Activated naive CD4-positive, alpha-beta T cell treated with anti-CD3 and anti-CD28 coated beads for 36 hours (primary cell): ENCODE results near the gene C19orf12. TPM values are rescaled to one million over a fixed set of nuclear protein-coding genes. Genes with fewer than 3 reads are reported as not detected.

Source experiments
- CTCF ChIA-PET: fragments of 350-600 bp; sonication (Branson Sonifier 250); formaldehyde crosslinking; loops from one replicate; lab custom pipeline; 2021; ENCODE audit warnings: antibody characterized with exemption; lab: Charles Lee
- DNase-seq: peaks from one replicate; pipeline ENCODE4 v3.0.0-alpha.2; 2020
- H3K27ac Mint-ChIP-seq: one replicate; pipeline ENCODE4 v1.8.0; 2021; ENCODE audit warnings: mild to moderate bottlenecking, mixed read lengths
- H3K27me3 Mint-ChIP-seq: one replicate; pipeline ENCODE4 v1.8.0; 2021; ENCODE audit warnings: low read depth, mixed read lengths
- H3K36me3 Mint-ChIP-seq: one replicate; pipeline ENCODE4 v1.8.0; 2021; ENCODE audit warnings: low read depth, mixed read lengths
- H3K4me1 Mint-ChIP-seq: one replicate; pipeline ENCODE4 v1.8.0; 2021; ENCODE audit warnings: low read depth, mixed read lengths
- H3K4me3 Mint-ChIP-seq: one replicate; pipeline ENCODE4 v1.8.0; 2021; ENCODE audit warnings: mild to moderate bottlenecking, moderate library complexity, mixed read lengths
- H3K9me3 Mint-ChIP-seq: one replicate; pipeline ENCODE4 v1.8.0; 2021; ENCODE audit warnings: mixed read lengths
- intact Hi-C: fragments of 100-400 bp; cut with micrococcal nuclease; formaldehyde crosslinking; loops from one replicate; pipeline ENCODE4 v1.15.1; 2023
- total RNA-seq, 2 experiments: library from RNA; stranded (reverse); gene quantifications; one replicate each; pipeline ENCODE4 v1.2.3, GENCODE V29; 2021

The C19orf12 gene
- total RNA-seq, 2 experiments from 2014 or later, result 21.6 to 24.3 TPM

DNA sequence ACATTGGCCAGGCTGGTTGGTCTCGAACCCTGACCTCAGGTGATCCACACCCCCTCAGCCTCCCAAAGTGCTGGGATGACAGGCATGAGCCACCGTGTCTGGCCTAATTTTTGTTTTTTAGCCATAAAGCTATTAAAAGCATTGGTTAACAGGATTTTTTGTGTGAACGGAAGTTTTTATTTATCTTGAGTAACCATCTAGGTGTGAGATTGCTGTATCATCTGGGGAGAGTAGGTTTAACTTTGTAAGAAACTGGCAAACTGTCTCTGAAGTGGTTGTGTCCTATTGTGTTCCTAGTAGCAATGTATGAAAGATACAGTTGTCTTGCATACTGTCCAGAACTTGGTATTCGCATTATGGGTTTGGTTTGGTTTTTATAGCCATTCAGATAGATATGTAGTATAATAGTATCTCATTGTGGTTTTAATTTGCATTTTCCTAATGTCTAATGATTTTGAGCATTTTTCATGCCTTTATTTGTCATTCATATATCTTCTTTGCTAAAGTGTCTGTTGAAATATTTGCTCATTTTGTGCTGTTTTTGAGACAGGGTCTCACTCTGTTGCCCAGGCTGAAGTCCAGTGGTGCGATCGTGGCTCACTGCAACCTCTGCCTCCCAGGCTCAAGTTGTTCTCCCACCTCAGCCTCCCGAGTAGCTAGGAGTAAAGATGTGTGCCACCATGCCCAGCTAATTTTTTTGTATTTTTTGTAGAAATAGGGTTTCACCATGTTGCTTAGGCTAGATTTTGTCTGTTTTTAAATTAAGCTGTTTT lies 63.3 kb downstream of the C19orf12 start:
- H3K36me3 Mint-ChIP-seq, result no peaks in the 10 kb centered on the region
- H3K9me3 Mint-ChIP-seq, result no peaks in the 10 kb centered on the region
- H3K27ac Mint-ChIP-seq, result no peak overlapping the region
- intact Hi-C loops, result no loop called here
- H3K4me1 Mint-ChIP-seq, result no peaks in the 10 kb centered on the region
- no peak for DNase-seq
- H3K4me3 Mint-ChIP-seq, result no peak overlapping the region
- CTCF ChIA-PET, result no interaction called here
- peaks cover 4% of the 10 kb centered on the region for H3K27me3 Mint-ChIP-seq

DNA sequence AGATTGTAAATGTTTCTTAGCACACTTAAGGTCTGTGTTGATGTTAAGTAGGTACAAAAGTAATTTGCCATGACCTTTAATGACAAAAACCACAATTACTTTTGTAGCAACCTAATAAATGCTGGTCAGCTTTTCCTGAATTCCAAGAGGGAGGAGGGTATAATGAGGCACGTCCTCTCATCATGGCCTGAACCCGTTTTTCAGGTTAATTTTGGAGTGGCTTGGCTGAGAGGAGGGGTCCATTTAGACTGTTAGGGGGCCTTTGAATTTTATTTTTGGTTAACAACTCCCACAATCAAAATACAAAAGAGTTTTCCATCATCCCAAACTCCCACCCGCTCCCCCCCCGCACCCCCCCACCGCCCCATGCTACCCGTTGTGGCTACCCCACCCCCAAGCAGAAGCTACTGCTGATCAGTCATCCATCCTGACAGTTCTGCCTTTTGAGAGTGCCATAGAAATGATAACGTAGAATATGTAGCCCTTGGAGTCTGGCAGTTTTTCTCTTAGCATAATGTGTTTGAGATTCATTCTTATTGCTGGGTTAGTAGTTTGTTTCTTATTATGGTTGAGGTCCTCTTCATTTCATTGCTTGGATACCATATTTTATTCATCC lies 64.2 kb downstream of the C19orf12 start:
- H3K36me3 Mint-ChIP-seq, result no peaks in the 10 kb centered on the region
- no peak for DNase-seq
- no peaks in the 10 kb centered on the region for H3K9me3 Mint-ChIP-seq
- H3K27me3 Mint-ChIP-seq, result peaks cover 4% of the 10 kb centered on the region
- CTCF ChIA-PET, result no interaction called here
- H3K4me3 Mint-ChIP-seq, result no peak overlapping the region
- H3K4me1 Mint-ChIP-seq, result peaks cover 6% of the 10 kb centered on the region
- intact Hi-C loops, result no loop called here
- H3K27ac Mint-ChIP-seq, result no peak overlapping the region

Other genes with a start within 250 kb of the C19orf12 start
- not detected for gene VSTM2B, start 189.3 kb downstream of the C19orf12 start, total RNA-seq
- gene POP4, start 109.0 kb downstream of the C19orf12 start, total RNA-seq, result 10 to 100 TPM; 79.5 to 83.3 TPM
- gene PLEKHF1, start 49.8 kb downstream of the C19orf12 start, total RNA-seq, result 10 to 100 TPM; 20.7 to 21.0 TPM
- gene CCNE1, start 96.7 kb upstream of the C19orf12 start, total RNA-seq, result 10 to 100 TPM; 31.2 to 34.1 TPM
- 10 to 100 TPM; 65.9 to 69.8 TPM for gene URI1, start 227.0 kb upstream of the C19orf12 start, total RNA-seq